H7 (cell line): ENCODE measurements around the gene MINDY1. TPM values are rescaled to one million over a fixed set of nuclear protein-coding genes. Genes with fewer than 3 reads are reported as not detected.
A peak's percentile ranks its signal among the peaks of the same experiment; 100 is the strongest.

Experiments used
- DNase-seq: peaks from one replicate; pipeline ENCODE4 v3.0.0; 2012
- H3K27me3 ChIP-seq: 2 replicates; pipeline ENCODE4 v1.6.0; 2011; ENCODE audit warnings: mild to moderate bottlenecking, low read length; ENCODE audit not compliant: control insufficient read depth, insufficient read depth
- H3K36me3 ChIP-seq: replicated peaks from 2 replicates; pipeline ENCODE4 v1.5.1; 2011; ENCODE audit warnings: low read length; ENCODE audit not compliant: control insufficient read depth, insufficient read depth
- H3K4me3 ChIP-seq: 2 replicates; pipeline ENCODE4 v1.5.1; 2011; ENCODE audit warnings: low read depth, mild to moderate bottlenecking, control low read depth, low read length, moderate library complexity; ENCODE audit not compliant: insufficient read depth
- total RNA-seq: library from RNA; depleted of rRNA; stranded (reverse); fragments of >200 nt; shearing (Covaris generic); gene quantifications from 2 replicates; pipeline ENCODE4 v1.2.3, GENCODE V29; 2014

The MINDY1 gene
- total RNA-seq, 1 experiment from 2014 or later, result 12.6 TPM

- peaks cover 3% of the 10 kb centered on the region; the same call in 1 of the 2 replicates for H3K36me3 ChIP-seq
- DNase-seq, result no peak
- H3K4me3 ChIP-seq, result no peak overlapping the region
- no peaks in the 10 kb centered on the region for H3K27me3 ChIP-seq
Observed at GRCh38 chr1:151003180-151003579, 3.5 kb downstream of the MINDY1 start.

DNA sequence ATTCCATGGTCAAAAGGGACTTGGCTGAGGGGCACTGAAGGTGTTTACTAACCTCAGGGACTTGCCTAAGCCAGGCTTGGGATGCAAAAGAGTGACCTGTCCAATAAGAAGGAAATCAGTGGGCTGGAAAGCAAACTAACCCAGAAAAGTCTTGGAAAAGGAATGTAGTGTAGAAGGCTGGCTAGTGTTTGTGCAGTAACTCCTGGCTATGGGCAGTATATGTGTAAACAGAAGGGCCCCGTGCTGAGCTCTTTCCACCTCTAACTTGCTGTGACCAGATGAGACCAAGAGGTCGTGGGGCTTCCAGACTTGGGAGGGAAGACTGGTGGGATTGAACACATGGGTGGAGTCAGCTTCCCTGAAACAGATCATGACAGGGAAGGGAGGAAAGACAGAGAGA lies 4.1 kb downstream of the MINDY1 start:
- peaks cover 3% of the 10 kb centered on the region; the same call in 1 of the 2 replicates for H3K36me3 ChIP-seq
- no peaks in the 10 kb centered on the region for H3K27me3 ChIP-seq
- DNase-seq, result no peak
- no peak overlapping the region for H3K4me3 ChIP-seq

DNA sequence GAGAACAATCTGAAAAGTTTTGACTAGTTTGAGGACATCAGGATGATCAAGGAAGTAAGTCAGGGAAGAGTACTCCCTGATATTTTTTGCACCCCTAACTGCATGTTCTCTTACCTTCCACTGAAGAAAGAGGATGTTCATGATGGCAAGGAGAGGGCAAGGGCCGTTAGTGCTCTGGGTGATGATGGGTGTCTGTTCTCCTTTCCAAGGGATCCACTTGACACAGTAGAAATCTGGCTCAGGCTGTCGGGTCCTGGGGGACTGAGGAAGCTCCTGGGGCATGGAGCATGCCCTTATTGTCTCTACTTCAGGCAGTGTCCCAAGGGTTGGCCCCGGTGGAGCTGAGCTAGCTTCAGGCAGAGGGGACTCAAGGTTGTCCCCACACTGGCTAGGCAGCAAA lies 4.7 kb downstream of the MINDY1 start:
- DNase-seq, result no peak
- Histone ChIP-seq H3K27me3 (no peaks in the 10 kb centered on the region), H3K4me3 (no peak overlapping the region), H3K36me3 (peaks cover 3% of the 10 kb centered on the region; the same call in 1 of the 2 replicates)

- Histone ChIP-seq H3K4me3 (no peak overlapping the region), H3K36me3 (peaks cover 3% of the 10 kb centered on the region; the same call in 1 of the 2 replicates), H3K27me3 (no peaks in the 10 kb centered on the region)
- DNase-seq, result no peak
Observed at GRCh38 chr1:151001602-151002001, 5.1 kb downstream of the MINDY1 start.

DNA sequence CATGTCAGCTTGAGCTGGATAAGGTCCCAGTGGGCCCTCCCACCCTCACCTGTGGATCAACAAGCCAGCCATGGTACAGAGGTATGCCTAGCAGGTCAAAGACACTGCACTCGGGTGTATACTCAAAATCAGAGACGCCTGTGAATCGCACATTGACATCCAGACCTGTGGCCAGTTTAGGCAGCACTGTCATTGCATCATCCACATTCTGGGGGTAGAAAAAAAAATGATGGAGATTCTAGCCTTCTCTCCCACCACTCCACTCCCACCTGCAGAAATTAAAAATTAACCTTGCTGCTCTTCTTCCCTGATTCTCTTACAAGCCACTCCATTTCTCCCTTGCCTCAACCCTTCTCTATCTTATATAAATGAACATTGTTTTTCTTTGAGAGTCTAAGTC lies 6.3 kb downstream of the MINDY1 start:
- no peak for DNase-seq
- Histone ChIP-seq H3K27me3 (no peaks in the 10 kb centered on the region), H3K36me3 (peaks cover 3% of the 10 kb centered on the region; the same call in 1 of the 2 replicates), H3K4me3 (no peak overlapping the region)

- no peak for DNase-seq
- H3K4me3 ChIP-seq, result no peak overlapping the region
- peaks cover 3% of the 10 kb centered on the region; the same call in 1 of the 2 replicates for H3K36me3 ChIP-seq
- H3K27me3 ChIP-seq, result no peaks in the 10 kb centered on the region
Observed at GRCh38 chr1:150999926-151000325, 6.8 kb downstream of the MINDY1 start.

DNA sequence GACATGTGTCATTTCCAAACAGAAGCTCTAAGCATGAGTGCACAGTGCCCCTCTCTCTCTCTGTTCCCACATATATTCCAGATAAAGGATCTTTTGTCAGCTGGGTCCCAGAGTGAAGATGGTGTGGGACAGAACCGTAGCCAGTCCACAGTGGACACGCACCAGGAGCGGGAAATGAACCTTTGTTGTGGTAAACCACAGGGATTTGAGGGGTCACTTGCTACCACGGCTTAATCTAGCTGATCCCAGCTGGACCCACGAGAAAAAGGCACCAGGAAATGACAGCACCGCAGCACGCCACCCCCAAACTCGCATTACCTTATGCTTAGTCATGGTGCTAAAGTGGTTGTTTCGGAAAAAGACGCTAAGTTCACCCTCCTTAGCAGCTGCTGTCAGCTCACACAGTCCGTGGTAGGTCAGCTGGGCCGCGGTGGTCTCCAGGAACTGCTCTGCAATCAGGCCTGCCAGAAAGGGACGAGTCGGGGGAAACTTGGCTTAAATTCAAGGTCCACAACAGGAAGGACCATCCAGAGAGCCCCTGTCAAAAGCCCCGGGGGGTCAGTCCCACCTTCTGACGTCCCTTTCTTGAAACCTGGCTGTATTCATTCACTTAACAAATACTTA lies 7.5 kb downstream of the MINDY1 start:
- H3K27me3 ChIP-seq, result no peaks in the 10 kb centered on the region
- no peak for DNase-seq
- H3K4me3 ChIP-seq, result no peak overlapping the region
- H3K36me3 ChIP-seq, result peaks cover 3% of the 10 kb centered on the region; the same call in 1 of the 2 replicates

GRCh38 chr1:150997949-150998348 lies 8.8 kb downstream of the MINDY1 start:
- peaks cover 3% of the 10 kb centered on the region; the same call in 1 of the 2 replicates for H3K36me3 ChIP-seq
- H3K4me3 ChIP-seq, result no peak overlapping the region
- H3K27me3 ChIP-seq, result no peaks in the 10 kb centered on the region
- no peak for DNase-seq

DNA sequence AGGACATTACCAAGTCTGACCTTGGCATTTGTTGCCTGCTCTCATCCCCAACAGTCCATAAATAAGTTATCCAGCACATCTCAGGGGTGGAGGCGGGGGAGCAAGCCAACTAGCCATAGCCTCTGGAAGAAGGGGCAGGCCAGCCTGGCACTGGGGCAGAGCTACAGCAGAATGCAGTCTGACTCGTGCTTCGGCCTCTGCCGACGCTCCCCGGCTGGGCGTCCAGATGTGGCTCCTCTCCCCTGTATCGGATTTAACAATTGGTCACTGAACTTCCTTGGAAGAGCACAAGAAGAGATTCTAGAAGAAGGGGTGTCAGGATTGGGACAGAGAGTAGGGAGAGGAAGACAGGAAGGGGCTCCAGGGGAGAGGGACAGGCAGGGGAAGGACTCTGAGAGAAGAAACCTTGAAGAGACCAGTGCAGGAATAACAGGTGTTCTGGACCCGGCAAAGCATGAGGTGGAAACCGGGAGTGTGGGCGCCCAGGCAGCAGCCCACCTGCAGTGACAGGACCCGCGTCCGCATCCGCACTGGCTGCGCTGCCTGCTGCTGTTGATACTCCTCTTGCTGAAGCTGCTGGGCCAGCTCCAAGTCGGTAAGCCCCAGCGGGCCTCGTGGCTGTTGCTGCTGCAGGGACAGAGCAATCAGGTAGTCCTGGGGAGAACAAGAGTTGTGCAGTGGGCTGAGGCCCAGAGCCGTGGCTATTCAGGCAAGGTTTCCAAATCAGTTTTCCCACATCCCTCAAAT lies 9.4 kb downstream of the MINDY1 start:
- no peak for DNase-seq
- Histone ChIP-seq H3K27me3 (no peaks in the 10 kb centered on the region), H3K36me3 (peaks cover 3% of the 10 kb centered on the region; the same call in 1 of the 2 replicates), H3K4me3 (no peak overlapping the region)

GRCh38 chr1:150995896-150996295 lies 10.8 kb downstream of the MINDY1 start:
- Histone ChIP-seq H3K36me3 (0 out of 2 replicates have a peak, but pooled peaks cover 1% of the 10 kb centered on the region), H3K4me3 (no peak overlapping the region), H3K27me3 (no peaks in the 10 kb centered on the region)
- peak; percentile 61 for DNase-seq

DNA sequence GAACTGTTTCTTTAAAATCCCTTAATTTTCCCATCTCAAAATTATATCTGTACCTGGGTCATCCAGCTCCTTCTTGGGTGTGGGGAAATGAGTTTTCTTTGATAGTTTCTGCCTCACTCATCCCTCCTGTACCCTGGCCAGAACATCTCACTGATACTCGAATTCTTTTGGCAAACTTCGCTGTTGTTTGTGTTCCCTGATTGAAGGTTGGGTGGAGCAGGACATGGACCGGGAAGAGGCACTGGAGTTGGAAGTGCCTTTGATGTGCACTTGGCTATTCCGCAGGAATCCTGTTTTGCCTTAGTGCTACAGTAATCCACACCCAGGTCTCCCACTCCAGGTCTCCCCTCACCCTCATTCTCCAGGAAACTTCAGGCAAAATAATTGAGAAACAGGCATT lies 11.2 kb downstream of the MINDY1 start:
- Histone ChIP-seq H3K4me3 (no peak overlapping the region), H3K27me3 (no peaks in the 10 kb centered on the region), H3K36me3 (0 out of 2 replicates have a peak, but pooled peaks cover 1% of the 10 kb centered on the region)
- no peak for DNase-seq

DNA sequence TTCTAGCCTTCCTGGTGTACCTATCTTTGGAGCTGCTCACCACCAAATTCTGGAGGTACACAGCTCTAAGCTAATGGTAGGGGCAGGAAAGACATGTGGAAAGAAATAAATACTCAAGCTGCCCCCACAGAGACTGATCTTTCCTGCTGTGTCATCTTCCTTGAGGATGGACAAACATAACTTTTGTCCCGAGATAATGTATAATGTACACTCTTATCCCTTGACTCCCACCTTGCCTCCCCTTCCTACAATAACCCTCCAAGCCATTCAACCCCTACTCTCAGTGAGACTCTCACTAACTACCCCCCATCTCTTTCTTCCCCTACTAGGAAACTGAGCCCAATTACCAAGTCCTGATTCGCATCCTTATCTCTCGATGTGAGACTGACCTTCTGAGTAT lies 12.5 kb downstream of the MINDY1 start:
- H3K36me3 ChIP-seq, result 0 out of 2 replicates have a peak, but pooled peaks cover 1% of the 10 kb centered on the region
- H3K4me3 ChIP-seq, result no peak overlapping the region
- H3K27me3 ChIP-seq, result no peaks in the 10 kb centered on the region
- no peak for DNase-seq

DNA sequence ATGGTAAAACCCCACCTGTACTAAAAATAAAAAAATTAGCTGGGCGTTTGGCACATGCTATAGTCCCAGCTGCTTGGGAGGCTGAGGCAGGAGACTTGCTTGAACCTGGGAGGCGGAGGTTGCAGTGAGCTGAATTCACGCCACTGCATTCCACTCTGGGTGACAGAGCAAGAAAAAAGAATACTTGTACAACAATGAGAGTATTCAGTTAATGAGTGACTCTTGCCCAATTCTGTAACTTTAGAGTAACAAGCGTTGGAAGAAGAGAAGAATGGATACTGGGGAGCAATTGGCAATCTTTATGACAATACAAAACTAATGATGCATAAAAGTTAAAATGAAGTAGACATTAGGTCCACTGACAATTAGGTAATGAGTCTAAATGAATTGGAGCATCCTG lies 14.1 kb downstream of the MINDY1 start:
- Histone ChIP-seq H3K36me3 (no peaks in the 10 kb centered on the region), H3K27me3 (no peaks in the 10 kb centered on the region), H3K4me3 (no peak overlapping the region)
- no peak for DNase-seq

DNA sequence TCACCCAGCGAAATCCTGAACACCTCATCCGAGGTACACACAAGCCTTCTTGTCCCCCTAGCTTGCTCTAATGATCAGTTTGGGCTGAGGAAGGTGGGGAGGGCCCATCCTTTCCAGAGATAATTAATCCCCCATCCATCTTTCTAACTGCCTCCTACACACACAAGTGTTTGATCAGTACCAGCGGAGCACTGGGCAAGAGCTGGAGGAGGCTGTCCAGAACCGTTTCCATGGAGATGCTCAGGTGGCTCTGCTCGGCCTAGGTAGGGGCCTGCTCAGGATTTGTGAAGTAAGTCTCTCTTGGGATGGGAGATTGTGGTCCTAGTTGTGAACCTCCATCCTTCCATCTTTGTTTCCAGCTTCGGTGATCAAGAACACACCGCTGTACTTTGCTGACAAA lies 18.8 kb downstream of the MINDY1 start:
- Histone ChIP-seq H3K4me3 (no peak overlapping the region), H3K27me3 (no peaks in the 10 kb centered on the region), H3K36me3 (no peaks in the 10 kb centered on the region)
- DNase-seq, result no peak

- no peaks in the 10 kb centered on the region for H3K36me3 ChIP-seq
- DNase-seq, result no peak
- H3K27me3 ChIP-seq, result no peaks in the 10 kb centered on the region
- no peak overlapping the region for H3K4me3 ChIP-seq
Observed at GRCh38 chr1:150985179-150985825, 21.4 kb downstream of the MINDY1 start.
